NCI-H2196 treated with DMSO at 0.1 percent for 48 hours (cell line): ENCODE results near the gene KRTAP4-6.
"Not testable (repeated sequence)": the region's sequence is repeated elsewhere in the genome, so short reads cannot be mapped to it uniquely, and the experiment has no call there.

Experiments used
- DNase-seq: peaks from one replicate; lab custom pipeline; 2025; ENCODE audit not compliant: unreplicated experiment; lab: John Stamatoyannopoulos, UW

Gene KRTAP4-6

DNA sequence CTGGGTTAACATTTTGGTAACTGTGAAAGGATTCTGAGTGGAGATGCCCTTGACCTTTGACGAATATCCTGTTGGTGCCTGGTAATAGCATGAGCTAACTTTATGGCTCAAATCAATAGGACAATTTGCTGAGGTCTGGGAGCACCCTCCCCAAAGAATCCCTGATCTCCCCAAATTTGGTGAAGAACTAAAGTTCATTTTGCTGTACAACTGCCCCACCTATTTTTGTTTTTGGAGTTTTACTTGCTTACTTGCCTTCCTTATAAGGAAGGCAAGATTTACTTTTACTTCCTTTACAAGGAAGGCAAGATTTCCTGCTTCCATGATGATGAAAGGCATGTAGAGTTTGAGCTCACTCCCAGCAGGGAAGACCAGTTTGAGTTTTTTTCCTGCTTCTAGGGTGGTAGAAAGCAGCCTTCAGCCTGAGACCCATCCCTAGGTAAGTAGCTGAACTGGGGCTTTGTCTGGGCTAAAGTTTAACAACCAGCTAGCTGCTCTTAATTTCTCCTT, 32.3 kb downstream of the KRTAP4-6 start:
- no peak for DNase-seq

DNA sequence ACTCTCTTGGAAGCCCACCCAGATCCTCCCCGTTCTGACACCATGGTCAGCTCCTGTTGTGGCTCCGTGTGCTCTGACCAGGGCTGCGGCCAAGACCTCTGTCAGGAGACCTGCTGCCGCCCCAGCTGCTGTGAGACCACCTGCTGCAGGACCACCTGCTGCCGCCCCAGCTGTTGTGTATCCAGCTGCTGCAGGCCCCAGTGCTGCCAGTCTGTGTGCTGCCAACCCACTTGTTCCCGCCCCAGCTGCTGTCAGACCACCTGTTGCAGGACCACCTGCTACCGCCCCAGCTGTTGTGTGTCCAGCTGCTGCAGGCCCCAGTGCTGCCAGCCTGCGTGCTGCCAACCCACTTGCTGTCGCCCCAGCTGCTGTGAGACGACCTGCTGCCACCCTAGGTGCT, 35.0 kb downstream of the KRTAP4-6 start, which contains the start of gene KRTAP4-9:
Gene KRTAP4-9, plus strand, starts transcription at position 43 of the 400 bp plus-strand sequence. Its CDS starts 0 bp downstream, at position 43.
- DNase-seq: not testable (repeated sequence)

DNA sequence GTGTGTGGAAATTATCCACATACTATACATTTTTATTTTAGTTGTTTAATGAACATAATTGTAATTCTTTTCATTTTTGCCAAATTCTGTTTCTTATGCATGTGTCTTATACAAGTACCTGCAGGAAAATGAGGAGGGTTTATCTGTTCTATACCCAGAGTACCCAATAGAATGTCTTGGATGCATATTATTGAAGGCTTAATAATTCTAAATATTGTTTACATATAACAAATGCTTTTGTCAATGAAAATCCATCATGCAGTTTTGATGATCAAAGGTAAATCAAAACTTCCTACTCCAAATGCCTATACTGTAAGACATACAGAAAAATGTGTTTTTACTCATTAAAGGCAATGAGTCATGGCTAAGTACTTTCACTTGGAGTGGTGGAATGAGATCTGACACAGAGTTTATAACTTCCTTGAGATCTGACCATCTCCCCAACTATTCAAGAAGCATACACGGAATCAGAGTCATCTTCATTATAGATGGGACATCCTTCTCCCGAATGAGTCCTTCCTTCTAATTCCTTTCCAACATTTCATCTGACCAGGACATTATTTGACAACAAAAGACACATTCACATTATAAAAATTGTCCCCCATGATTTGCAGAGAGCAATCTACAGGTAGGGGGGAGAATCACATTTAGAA, 35.8 kb downstream of the KRTAP4-6 start:
- not testable (repeated sequence) for DNase-seq

DNA sequence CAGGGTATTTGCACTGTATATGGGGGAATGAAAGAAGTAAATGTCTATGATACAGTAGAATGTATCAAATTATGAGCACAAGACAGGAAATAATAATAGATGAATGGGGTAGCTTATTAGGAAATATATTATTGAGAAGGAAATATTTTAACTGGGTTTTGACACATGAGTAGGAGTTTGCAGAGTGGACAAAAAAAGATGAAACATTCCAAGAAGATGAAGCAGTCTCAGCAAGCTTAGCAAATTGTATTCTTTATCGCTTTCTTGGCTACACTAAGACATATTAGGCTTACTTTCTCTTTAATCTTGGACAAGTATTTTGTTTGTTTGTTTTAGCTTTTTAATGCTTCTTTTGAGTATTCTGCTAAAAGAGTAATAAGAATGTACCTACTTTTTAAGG, 36.4 kb downstream of the KRTAP4-6 start:
- no peak for DNase-seq

DNA sequence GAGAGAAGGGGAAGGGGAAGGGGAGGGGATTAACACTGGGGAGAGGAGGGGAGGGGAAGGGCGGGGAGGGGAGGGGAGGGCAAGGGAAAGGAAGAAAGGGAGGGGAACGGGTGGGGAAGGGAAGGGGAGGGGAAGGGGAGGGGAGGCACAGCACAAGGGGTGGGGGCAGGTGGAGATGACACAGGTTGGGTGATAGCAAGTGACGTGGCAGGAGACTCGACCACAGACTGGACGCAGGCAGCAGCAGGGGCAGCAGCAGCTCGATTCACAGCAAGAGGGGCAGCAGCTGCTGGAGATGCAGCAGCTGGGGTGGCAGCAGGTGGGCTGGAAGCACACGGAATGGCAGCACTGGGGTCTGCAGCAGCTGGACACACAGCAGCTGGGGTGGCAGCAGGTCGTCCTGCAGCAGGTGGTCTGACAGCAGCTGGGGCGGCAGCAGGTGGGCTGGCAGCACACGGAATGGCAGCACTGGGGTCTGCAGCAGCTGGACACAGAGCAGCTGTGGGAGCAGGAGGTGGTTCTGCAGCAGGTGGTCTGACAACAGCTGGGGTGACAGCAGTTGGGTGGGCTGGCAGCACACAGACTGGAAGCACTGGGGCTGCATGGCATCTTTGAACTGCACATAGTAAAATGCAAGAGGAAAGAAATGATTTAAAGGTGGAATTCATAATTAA, 38.6 kb downstream of the KRTAP4-6 start, which contains the start of gene KRTAP4-16:
Gene KRTAP4-16, minus strand, starts transcription at position 624 of the 674 bp plus-strand sequence. Its CDS starts 0 bp downstream, at position 624.
- no peak for DNase-seq

DNA sequence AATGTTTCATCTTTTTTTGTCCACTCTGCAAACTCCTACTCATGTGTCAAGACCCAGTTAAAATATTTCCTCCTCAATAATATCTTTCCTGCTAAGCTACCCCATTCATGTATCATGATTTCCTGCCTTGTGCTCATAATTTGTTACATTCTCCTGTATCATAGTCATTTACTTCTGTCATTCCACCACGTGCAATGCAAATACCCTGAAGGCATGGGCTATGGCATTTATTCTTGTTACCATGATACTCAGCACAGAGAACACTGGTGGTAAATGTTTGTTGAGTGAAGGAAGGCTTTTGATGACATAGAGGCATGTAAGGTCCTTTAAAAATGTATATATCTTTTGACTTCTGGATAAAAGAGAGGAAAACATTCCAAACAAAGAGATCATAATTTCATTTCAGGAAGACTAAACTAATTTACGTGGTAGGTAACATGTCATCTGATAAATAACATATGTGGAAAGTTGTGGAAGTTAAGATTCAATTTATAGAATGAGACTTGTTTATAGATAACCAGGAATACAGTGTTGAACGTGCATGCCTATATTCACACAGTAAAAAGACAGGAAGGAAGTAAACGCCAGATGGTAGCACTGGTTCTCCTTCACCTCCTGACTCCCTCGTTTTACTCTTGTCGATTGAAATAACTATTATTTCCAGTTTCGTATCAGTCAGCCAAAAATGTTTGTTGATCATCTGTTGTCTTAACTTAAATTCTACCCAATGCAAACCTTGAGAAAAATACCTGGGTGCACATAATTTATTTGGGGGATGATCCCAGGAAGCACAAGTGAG, 40.5 kb downstream of the KRTAP4-6 start:
- not testable (repeated sequence) for DNase-seq

DNA sequence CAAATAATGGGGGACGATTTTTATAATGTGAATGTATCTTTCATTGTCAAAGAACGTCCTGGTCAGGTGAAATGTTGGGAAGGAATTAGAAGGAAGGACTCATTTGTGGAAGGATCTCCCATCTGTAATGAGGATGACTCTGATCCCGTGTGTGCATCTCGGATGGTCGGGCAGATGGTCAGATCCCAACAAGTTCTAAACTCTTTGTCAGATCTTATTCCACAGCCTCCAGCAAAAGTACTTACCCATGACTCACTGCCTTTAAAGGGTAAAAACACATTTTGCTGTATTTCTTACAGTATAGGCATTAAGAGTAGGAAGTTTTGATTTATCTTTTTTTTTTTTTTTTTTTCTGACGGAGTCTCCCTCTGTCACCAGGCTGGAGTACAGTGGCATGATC, 41.9 kb downstream of the KRTAP4-6 start:
- no peak for DNase-seq

DNA sequence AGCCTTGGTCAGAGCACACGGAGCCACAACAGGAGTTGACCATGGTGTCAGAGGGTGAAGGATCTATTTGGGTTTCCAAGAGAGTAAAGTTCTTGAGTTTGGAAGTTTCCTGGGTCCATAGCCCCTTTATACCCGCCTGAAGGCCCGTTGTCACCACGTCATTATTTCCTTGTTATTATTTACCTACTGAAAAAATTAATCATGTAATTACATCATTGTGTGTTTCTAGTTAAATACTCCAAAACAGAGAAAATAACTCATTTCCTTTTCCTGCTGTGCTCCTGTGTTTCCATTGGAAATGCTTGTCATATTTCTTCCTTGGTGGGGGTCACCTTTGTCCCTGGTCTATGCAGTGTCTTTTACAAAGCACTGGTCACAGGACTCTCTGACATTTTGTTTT, 42.3 kb downstream of the KRTAP4-6 start, which contains the start of gene KRTAP4-8:
Gene KRTAP4-8, minus strand, starts transcription at position 101 of the 400 bp plus-strand sequence. Its CDS starts 58 bp downstream, at position 43.
- no peak for DNase-seq

DNA sequence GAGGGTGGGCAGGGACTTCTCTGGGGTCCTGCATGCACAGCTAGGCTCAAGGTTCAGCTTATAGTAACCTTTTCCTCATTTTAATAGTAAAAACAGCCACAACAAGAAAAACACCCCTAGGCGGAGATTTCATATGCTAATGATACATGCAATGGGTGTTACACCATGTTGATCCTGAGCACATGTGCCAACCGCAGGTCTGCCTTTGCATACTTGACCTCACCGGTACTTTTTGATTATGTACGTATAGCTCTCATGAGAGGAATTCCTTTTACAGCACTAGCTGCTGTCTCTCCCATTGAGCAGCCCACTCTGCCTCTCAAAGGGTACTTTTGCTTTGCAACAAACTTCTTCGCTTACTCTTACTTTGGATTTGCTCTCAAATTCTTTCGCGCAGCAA, 44.3 kb downstream of the KRTAP4-6 start:
- no peak for DNase-seq
